Measurements from ENCODE around the gene ABHD17C.

ABHD17C gene

DNA sequence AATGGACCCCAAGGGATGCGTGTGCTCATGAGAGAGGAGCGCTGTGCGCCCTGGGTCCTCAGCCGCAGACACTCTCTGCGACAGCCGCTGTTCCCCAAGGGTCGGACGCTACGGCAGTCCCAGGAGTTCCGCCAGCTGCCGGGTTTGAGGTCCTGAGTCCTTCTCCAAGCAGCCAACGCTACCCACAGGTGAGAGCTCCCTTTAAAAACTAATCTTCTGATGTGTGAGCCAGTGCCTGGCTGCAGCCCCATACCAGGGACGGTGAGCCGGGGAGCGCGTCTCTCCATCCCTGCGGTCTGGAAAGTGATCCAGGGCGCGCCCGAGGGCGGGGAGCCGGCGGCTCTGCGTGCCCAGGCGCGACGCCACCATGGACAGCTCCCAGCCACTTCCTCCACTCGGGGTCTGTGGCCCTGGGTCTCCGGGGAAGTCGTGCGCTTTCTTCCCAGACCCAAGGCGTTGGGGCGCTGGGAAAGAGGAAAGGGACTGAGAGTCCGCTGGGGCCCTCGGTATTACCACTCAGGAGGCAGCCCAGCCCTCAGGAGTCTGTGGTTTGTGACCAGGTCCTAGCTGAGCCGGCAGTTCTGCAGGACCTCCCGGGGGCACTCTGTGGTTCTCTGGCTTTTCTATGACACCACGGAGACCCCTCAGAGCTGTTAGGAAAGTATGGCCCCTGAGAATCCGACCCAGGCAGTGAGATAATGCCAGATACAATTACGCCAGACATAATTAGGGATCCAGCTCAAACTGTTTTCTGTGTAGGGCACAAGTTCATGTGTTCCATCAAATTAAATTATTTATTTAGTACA lies 85.5 kb downstream of the ABHD17C start:
- Histone ChIP-seq H3K4me3 (ENCODE audit: low read depth, low read length) (peak overlapping the region; percentile 12), H2AFZ (no peak overlapping the region), H3K4me2 (ENCODE audit: low read length) (peak overlapping the region; percentile 76), H3K27me3 (ENCODE audit: control insufficient read depth, insufficient read depth, low read length) (no peaks in the 10 kb centered on the region), H3K4me1 (no peaks in the 10 kb centered on the region), H3K36me3 (ENCODE audit: control insufficient read depth, insufficient read depth, low read length) (no peaks in the 10 kb centered on the region), H3K9me3 (ENCODE audit: control insufficient read depth, low read length) (no peaks in the 10 kb centered on the region), H3K27ac (no peak overlapping the region), H3K9ac (no peak overlapping the region), H3K79me2 (no peaks in the 10 kb centered on the region)
- TF ChIP-seq, protein P1, sequence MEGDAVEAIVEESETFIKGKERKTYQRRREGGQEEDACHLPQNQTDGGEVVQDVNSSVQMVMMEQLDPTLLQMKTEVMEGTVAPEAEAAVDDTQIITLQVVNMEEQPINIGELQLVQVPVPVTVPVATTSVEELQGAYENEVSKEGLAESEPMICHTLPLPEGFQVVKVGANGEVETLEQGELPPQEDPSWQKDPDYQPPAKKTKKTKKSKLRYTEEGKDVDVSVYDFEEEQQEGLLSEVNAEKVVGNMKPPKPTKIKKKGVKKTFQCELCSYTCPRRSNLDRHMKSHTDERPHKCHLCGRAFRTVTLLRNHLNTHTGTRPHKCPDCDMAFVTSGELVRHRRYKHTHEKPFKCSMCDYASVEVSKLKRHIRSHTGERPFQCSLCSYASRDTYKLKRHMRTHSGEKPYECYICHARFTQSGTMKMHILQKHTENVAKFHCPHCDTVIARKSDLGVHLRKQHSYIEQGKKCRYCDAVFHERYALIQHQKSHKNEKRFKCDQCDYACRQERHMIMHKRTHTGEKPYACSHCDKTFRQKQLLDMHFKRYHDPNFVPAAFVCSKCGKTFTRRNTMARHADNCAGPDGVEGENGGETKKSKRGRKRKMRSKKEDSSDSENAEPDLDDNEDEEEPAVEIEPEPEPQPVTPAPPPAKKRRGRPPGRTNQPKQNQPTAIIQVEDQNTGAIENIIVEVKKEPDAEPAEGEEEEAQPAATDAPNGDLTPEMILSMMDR (IDR thresholded peaks at IDR 0.05) = no peak

DNA sequence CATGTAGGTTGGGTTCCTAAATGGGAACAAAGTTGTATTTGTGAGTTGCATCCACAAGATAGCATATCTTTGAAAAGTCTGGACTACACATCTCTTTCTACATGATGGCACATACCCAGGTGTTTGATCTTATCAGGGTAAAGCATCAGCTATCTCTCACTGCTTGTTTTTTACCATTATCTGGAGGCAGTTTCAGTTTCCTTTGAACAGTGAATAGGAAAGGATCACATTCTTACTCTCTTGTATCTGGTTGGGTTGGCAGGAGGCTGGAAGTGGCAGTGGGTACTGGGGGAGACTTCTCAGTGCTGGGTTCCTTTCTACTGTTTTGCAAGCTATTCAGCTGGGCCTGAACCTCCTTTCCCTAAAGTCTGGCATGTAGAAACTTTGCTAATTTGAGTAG lies 88.2 kb downstream of the ABHD17C start:
- no peak overlapping the region for H3K4me3 ChIP-seq (ENCODE audit: low read depth, low read length)
- no peak overlapping the region for H3K4me2 ChIP-seq (ENCODE audit: low read length)
- H3K9ac ChIP-seq = no peak overlapping the region
- TF ChIP-seq, protein P1 (IDR thresholded peaks at IDR 0.05) = no peak
- H2AFZ ChIP-seq = no peak overlapping the region
- no peaks in the 10 kb centered on the region for H3K79me2 ChIP-seq
- no peaks in the 10 kb centered on the region for H3K4me1 ChIP-seq
- H3K36me3 ChIP-seq (ENCODE audit: control insufficient read depth, insufficient read depth, low read length) = no peaks in the 10 kb centered on the region
- no peaks in the 10 kb centered on the region for H3K27me3 ChIP-seq (ENCODE audit: control insufficient read depth, insufficient read depth, low read length)
- H3K27ac ChIP-seq = no peak overlapping the region
- H3K9me3 ChIP-seq (ENCODE audit: control insufficient read depth, low read length) = no peaks in the 10 kb centered on the region

DNA sequence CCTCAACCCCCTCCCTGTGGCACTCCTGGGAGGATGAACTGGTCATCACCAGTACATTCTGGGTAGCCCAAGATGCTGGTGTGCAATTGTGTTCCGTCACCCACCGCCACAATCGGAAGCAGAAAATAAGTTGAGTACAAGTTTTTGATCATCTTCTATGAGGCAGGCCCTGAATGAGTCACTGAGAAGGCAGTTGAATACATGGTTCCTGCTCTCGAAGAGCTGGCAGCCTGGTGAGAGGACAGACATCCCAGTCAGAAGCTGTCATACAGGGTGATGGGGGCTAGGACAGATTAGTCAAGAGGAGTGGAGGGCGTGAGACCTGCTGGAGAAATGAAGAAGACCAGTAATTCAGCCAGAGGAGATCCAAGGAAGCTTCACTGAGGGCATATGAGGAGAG lies 90.2 kb downstream of the ABHD17C start:
- no peak overlapping the region for H3K9ac ChIP-seq
- no peak overlapping the region for H3K4me3 ChIP-seq (ENCODE audit: low read depth, low read length)
- no peaks in the 10 kb centered on the region for H3K36me3 ChIP-seq (ENCODE audit: control insufficient read depth, insufficient read depth, low read length)
- no peak overlapping the region for H3K27ac ChIP-seq
- no peaks in the 10 kb centered on the region for H3K79me2 ChIP-seq
- no peaks in the 10 kb centered on the region for H3K27me3 ChIP-seq (ENCODE audit: control insufficient read depth, insufficient read depth, low read length)
- no peaks in the 10 kb centered on the region for H3K4me1 ChIP-seq
- no peak overlapping the region for H2AFZ ChIP-seq
- H3K9me3 ChIP-seq (ENCODE audit: control insufficient read depth, low read length) = no peaks in the 10 kb centered on the region
- H3K4me2 ChIP-seq (ENCODE audit: low read length) = no peak overlapping the region
- TF ChIP-seq, protein P1 (IDR thresholded peaks at IDR 0.05) = no peak

DNA sequence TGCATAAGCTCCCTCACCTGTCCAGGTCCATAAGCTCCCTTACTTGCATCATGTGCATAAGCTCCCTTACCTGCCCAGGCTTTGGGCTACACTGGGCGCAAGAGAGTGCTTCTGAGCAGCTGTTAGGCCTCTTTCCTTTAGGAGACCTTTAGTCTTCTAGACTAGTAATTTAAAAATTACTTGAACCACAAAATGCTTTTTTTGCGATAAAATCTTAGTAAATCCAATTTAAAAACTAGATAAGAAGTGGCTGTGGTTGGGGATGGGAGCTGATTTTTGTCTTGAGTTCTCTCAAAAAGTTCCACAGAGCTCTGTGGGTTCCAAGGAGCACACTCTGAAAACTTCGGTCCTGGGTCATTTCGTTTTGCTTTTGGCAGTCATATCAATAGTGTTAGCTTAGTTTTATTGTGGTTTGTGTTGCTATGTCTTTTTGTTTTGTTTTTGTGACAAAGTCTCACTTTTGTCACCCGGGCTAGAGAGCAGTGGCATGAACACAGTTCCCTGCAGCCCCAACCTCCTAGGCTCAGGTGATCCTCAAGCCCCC lies 90.8 kb downstream of the ABHD17C start:
- Histone ChIP-seq H3K27ac (no peak overlapping the region), H3K4me2 (ENCODE audit: low read length) (no peak overlapping the region), H2AFZ (no peak overlapping the region), H3K27me3 (ENCODE audit: control insufficient read depth, insufficient read depth, low read length) (no peaks in the 10 kb centered on the region), H3K9me3 (ENCODE audit: control insufficient read depth, low read length) (no peaks in the 10 kb centered on the region), H3K9ac (no peak overlapping the region), H3K36me3 (ENCODE audit: control insufficient read depth, insufficient read depth, low read length) (no peaks in the 10 kb centered on the region), H3K4me1 (no peaks in the 10 kb centered on the region), H3K4me3 (ENCODE audit: low read depth, low read length) (no peak overlapping the region), H3K79me2 (no peaks in the 10 kb centered on the region)
- TF ChIP-seq, protein P1 (IDR thresholded peaks at IDR 0.05) = no peak

DNA sequence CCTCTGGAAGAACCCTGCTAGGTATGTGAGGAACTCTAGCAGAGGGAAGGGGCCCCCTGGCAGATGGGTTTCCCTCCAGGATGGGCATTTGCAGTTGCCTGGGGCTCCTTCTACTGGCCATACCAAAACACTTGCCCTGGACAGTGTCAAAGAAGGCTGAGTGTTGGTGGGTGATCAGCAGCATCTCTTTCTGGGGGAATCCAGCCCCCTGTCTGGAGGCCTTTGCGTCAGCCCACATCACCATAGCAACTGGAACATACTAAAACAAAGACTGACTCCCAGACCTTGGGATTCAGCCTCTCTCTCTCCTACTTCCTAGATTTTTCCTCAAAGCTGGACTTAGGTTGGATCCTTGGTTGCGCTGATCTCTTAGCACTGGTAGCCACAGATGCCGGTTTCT lies 92.2 kb downstream of the ABHD17C start:
- no peak overlapping the region for H2AFZ ChIP-seq
- H3K4me3 ChIP-seq (ENCODE audit: low read depth, low read length) = no peak overlapping the region
- no peak overlapping the region for H3K4me2 ChIP-seq (ENCODE audit: low read length)
- TF ChIP-seq, protein P1 (IDR thresholded peaks at IDR 0.05) = no peak
- H3K27ac ChIP-seq = no peak overlapping the region
- H3K9ac ChIP-seq = no peak overlapping the region
- H3K79me2 ChIP-seq = no peaks in the 10 kb centered on the region
- no peaks in the 10 kb centered on the region for H3K27me3 ChIP-seq (ENCODE audit: control insufficient read depth, insufficient read depth, low read length)
- H3K36me3 ChIP-seq (ENCODE audit: control insufficient read depth, insufficient read depth, low read length) = no peaks in the 10 kb centered on the region
- no peaks in the 10 kb centered on the region for H3K4me1 ChIP-seq
- no peaks in the 10 kb centered on the region for H3K9me3 ChIP-seq (ENCODE audit: control insufficient read depth, low read length)
